NCI-H1105 treated with DMSO at 0.1 percent for 48 hours (cell line): ENCODE measurements around the gene SACS.
A peak's percentile ranks its signal among the peaks of the same experiment; 100 is the strongest.

ENCODE experiments used
- DNase-seq: peaks from one replicate; lab custom pipeline; 2025; lab: John Stamatoyannopoulos, UW

SACS gene

GRCh38 chr13:23289917-23290357 is 143.6 kb downstream of the SACS start:
- DNase-seq = peak; percentile 88

GRCh38 chr13:23288995-23289394 is 144.5 kb downstream of the SACS start:
- DNase-seq = no peak

GRCh38 chr13:23288564-23288963 is 144.9 kb downstream of the SACS start:
- no peak for DNase-seq

GRCh38 chr13:23279321-23279720 is 154.2 kb downstream of the SACS start:
- no peak for DNase-seq
